ENCODE results near the gene KCNMA1. TPM values are rescaled to one million over a fixed set of nuclear protein-coding genes. Genes with fewer than 3 reads are reported as not detected.
A peak's percentile ranks its signal among the peaks of the same experiment; 100 is the strongest.
"Not testable (repeated sequence)": the region's sequence is repeated elsewhere in the genome, so short reads cannot be mapped to it uniquely, and the experiment has no call there.

KCNMA1 gene
- total RNA-seq, 1 donor from 2014 or later, result 0.59 TPM

DNA sequence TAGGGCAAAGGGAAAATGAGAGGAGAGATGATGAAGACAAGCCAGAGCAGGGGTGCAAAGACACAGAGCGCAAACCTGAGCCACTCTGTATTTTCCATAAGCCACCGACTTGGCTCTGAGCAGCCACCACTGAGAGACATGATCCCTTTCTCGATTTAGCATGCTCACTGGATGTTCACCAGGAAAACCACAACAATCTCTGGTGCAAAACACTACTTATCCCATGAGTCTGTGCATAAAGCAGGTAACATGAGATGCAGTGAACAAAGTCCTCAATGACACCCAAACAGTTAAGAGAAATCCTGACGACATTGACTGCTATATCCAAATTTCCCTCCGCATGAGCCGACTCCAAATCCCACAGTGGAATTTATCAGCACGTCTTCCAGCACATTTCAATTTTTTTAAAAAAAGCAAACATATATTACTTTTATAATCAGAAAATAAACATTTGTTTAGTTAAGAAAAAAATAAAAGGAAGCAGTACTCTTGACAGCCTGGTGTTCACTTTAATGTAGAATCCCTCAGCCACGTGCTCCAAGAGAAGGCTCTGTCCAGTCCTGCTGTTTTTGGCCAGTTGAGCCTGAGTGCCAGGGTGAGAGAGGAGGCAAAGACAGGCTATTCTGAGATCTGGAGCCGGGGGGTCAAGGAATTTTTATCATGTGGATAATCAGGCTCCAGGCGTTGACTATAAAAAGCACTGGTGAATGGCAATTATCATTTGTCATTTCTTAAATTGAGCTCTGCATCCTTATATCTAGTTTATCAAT lies 238.4 kb downstream of the KCNMA1 start:
- DNase-seq (ENCODE audit: low read depth, low spot score), result no peak

- DNase-seq (ENCODE audit: low read depth, low spot score), result no peak
Observed at GRCh38 chr10:77398558-77398957, 239.1 kb downstream of the KCNMA1 start.

GRCh38 chr10:77397103-77397502 lies 240.5 kb downstream of the KCNMA1 start:
- no peak for DNase-seq (ENCODE audit: low read depth, low spot score)

DNA sequence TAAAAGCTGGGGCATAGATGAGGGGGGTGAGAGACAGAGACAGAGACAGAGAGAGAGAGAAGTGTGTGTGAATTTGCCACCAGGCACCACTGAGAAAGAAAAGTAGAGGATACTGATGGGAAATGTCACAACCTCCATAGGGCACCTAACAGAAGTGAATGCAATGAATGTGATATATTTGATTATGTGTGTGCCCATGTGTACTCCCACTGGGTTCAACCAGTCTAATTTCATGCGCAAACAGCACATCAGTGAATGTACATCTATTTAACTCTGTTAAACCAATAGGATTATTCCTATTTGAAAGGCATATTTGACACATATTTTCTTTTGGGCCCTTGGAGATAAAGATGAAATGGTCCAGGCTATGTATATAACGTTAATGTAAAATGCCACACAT lies 241.3 kb downstream of the KCNMA1 start:
- DNase-seq (ENCODE audit: low read depth, low spot score), result no peak

GRCh38 chr10:77393821-77394501 lies 243.6 kb downstream of the KCNMA1 start:
- DNase-seq (ENCODE audit: low read depth, low spot score), result no peak

DNA sequence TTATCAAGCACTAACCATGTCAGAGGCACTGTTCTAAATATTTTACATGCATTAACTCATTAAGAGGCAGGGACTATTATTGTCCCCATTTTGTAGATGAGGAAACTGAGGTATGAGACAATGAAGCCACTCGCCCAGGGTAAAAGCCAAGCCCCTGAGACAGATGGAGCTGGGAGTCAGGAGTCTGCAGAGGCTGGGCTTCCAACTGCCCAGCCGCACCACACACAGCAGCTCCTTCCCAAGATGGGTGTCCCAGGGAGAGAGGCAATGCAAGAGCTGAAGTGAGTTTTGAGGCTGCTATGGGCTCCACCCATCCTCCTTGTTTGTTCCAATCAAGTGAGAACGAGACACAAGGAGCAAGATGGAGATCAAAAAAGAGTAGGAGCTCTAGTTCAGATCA lies 244.2 kb downstream of the KCNMA1 start:
- no peak for DNase-seq (ENCODE audit: low read depth, low spot score)

GRCh38 chr10:77392851-77393250 lies 244.8 kb downstream of the KCNMA1 start:
- DNase-seq (ENCODE audit: low read depth, low spot score), result peak; percentile 92

DNA sequence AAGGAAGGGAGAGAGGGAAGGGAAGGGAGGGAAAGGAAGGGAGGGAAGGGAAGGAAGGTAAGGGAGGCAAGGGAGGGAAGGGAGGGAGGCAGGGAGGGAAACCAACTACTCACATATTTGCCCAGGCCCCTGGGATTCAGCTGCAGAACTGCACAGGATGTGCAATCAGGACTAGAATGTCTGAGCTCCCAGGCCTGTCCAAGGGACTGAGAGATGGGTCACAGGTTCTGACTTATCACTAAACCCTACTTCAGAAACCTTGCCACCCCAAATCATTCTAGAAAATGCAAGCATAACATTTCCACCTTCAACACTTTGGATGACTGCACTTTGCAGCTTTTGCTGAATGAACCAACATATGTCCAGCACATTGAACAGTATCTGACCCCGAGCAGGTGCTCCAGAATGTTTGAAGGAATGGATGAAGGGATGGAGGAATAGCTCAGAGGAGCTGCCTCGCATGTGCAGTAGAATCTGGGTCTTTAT lies 245.3 kb downstream of the KCNMA1 start:
- peak; percentile 10 for DNase-seq (ENCODE audit: low read depth, low spot score)

DNA sequence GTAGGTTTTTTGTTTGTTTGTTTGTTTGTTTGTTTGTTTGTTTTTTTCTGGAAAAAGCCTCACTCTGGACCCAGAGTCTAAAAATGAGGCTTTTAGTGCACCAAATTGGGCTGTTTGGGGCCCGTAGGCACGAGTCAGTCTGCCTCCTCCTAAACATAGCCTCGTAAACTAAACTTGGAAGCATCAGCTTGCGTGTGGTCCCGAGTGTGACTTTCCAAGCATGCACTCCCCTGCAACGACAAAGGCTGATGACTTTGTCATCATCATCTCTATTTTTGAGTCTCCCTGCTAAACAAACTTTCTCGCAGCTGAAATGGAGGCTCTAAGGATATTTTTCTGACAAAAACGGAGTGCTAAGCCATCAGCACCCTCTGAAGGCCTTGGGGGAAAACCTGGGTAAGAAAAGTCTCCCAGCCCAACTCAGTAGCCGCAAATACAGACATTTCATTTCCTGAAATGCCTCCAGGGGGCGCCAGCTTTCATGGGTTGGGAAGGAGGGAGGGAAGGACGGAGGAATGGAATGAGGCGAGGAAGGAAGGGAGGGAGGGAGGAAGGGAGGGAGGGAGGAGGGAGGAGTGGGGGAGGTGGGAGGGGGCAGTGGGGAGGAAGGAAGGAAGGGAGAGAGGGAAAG lies 245.9 kb downstream of the KCNMA1 start:
- DNase-seq (ENCODE audit: low read depth, low spot score), result peak; percentile 39

GRCh38 chr10:77390481-77390891 lies 247.1 kb downstream of the KCNMA1 start:
- no peak for DNase-seq (ENCODE audit: low read depth, low spot score)

DNA sequence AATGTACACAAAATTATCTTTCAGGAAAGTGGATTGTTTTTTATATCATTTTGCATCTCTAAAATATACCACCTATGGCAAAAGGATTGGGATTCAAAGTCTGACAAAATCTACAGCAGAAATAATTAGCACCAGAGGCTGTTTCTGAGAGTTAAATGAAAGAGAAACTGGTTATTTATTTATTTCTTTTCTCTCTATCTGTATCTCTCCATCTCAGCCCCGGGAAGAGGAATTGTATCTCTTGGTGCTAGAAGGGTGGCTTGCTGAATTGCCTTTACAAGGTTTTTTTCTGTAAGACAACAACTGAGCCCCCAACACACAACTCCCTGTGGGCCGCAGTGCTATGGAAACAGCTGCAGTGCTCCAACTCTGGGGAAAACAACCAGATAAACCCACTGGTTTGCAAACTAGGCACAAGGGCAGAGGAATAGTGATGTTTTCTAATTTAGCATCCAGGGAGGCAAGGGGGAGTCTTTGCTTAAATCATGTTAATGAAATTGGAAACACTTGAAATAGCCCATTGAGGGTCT lies 249.0 kb downstream of the KCNMA1 start:
- no peak for DNase-seq (ENCODE audit: low read depth, low spot score)

DNA sequence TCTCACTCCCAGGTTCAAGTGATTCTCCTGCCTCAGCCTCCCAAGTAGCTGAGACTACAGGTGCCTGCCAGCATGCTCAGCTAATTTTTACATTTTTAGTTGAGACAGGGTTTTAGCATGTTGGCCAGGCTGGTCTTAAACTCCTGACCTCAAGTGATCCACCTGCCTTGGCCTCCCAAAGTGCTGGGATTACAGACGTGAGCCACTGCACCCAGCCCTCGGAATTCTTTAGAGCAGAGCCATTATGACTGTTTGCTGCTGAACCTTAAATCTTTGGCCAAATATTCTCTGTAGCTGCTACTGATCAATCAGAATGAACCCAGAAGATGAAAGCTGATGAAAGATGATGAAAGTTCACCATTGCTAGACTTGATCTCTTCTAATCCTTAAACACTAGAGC lies 249.9 kb downstream of the KCNMA1 start:
- not testable (repeated sequence) for DNase-seq (ENCODE audit: low read depth, low spot score)

GRCh38 chr10:77387247-77387646 lies 250.4 kb downstream of the KCNMA1 start:
- DNase-seq (ENCODE audit: low read depth, low spot score), result no peak

GRCh38 chr10:77386838-77387237 lies 250.8 kb downstream of the KCNMA1 start:
- peak; percentile 49 for DNase-seq (ENCODE audit: low read depth, low spot score)

DNA sequence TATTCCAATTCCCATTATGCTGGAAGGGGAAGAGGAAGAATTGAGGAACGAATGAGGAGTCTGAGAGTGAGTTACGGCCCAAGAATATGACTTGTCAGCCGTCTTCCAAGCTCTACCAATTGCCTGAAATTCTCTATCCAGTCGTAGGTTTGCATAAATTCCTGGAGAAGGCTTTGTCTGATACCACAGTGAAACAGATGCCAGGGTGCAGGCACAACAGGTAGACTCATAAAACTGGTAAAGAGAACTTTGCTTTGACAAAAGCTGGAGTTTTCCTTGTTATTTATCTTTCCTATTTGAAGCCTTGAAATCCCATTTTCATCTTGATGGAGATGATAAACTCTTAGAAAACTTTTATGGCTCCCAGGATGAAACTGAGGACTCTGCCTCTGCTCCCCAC lies 251.2 kb downstream of the KCNMA1 start:
- no peak for DNase-seq (ENCODE audit: low read depth, low spot score)

DNA sequence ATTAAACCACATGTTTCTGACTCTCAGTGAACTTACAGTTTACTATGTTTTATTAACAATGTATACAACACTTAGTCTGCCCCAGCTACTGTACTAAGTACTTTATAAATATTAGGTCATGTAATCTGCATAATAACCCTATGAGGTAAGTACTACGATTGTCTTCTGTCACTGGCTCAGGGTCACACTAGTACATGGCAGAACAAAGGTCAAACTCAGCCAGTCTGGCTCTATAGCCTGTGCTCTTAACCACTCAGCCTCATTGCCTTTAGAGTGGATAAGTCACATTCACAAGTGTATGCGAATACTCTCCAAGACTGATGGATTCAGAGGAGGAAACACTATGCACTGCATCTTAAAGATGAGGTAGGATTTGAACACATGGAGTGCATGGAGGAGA lies 252.3 kb downstream of the KCNMA1 start:
- no peak for DNase-seq (ENCODE audit: low read depth, low spot score)

DNA sequence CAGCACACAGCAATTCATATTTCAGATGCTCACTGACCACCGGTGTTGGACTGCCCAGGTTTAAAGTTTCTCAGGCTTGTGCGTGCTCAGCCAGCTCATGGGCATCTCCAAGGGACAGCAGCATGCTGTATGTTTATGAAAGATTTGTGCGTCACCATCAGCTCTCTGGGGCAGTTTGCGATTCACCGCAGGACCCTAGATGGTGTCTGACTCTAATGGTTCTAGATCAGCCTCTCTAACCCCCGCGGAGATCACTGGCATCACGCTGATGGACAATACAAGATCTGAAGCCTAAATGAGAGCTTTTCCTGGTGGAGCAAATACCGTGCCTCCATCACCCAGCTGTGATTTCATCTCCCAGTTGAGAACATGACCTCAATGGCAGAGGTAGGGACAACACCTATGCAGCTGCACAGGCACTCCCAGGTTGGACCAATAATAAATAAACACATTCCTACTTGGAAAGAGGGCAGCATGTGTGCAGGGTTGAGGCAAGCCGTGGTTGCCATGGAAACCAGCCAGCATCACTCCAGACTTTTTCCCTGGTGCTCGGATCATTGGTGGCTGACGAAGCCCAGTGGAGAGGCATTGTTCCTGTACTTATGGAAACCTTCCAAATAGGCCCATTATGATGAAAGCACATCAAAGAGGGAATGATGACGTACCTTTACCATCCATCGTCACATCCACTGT lies 253.6 kb downstream of the KCNMA1 start:
- DNase-seq (ENCODE audit: low read depth, low spot score), result no peak

- DNase-seq (ENCODE audit: low read depth, low spot score), result no peak
Observed at GRCh38 chr10:77381750-77382149, 255.9 kb downstream of the KCNMA1 start.

- no peak for DNase-seq (ENCODE audit: low read depth, low spot score)
Observed at GRCh38 chr10:77380723-77381122, 256.9 kb downstream of the KCNMA1 start.

GRCh38 chr10:77380191-77380590 lies 257.4 kb downstream of the KCNMA1 start:
- no peak for DNase-seq (ENCODE audit: low read depth, low spot score)
